Neural cell (in vitro differentiated cells): ENCODE results near the gene PTDSS2. TPM values are rescaled to one million over a fixed set of nuclear protein-coding genes. Genes with fewer than 3 reads are reported as not detected.

Experiments used
- H2AFZ ChIP-seq: fragments of 200-600, 300-800 bp; sonication (generic), shearing (Covaris generic); 2 replicates; pipeline ENCODE4 v1.6.0; 2014; ENCODE audit warnings: low read depth, mild to moderate bottlenecking, antibody characterized with exemption, low read length, moderate library complexity
- H3F3A ChIP-seq: fragments of 200-600 bp; shearing (Covaris generic); 2 replicates; pipeline ENCODE4 v1.6.1; 2016; ENCODE audit warnings: mild to moderate bottlenecking, moderate library complexity, mixed read lengths, antibody characterized with exemption, low read length; ENCODE audit not compliant: insufficient read depth, poor library complexity, severe bottlenecking
- H3K27ac ChIP-seq: fragments of 200-600, 300-800 bp; sonication (generic), shearing (Covaris generic); 2 replicates; pipeline ENCODE4 v1.5.1; 2014; ENCODE audit warnings: mild to moderate bottlenecking, low read length, moderate library complexity
- H3K27me3 ChIP-seq: fragments of 300-800, 200-600 bp; sonication (generic), shearing (Covaris generic); 2 replicates; pipeline ENCODE4 v1.6.0; 2014; ENCODE audit warnings: mild to moderate bottlenecking, low read depth, low read length, moderate library complexity; ENCODE audit not compliant: insufficient read depth
- H3K36me3 ChIP-seq: fragments of 300-800, 200-600 bp; sonication (generic), shearing (Covaris generic); 2 replicates; pipeline ENCODE4 v1.5.1; 2014; ENCODE audit warnings: mild to moderate bottlenecking, antibody characterized with exemption, low read length, moderate library complexity; ENCODE audit not compliant: insufficient read depth
- H3K4me2 ChIP-seq: fragments of 300-800, 200-600 bp; sonication (generic), shearing (Covaris generic); 2 replicates; pipeline ENCODE4 v1.6.0; 2014; ENCODE audit warnings: mild to moderate bottlenecking, low read length
- H3K4me3 ChIP-seq: fragments of 300-800, 200-600 bp; sonication (generic), shearing (Covaris generic); 2 replicates; pipeline ENCODE4 v1.5.1; 2014; ENCODE audit warnings: mild to moderate bottlenecking, low read length, moderate library complexity
- H3K79me2 ChIP-seq: fragments of 200-600 bp; shearing (Covaris generic); replicated peaks from 2 replicates; pipeline ENCODE4 v1.6.0; 2014; ENCODE audit warnings: mild to moderate bottlenecking, low read length, moderate library complexity; ENCODE audit not compliant: insufficient read depth
- H3K9ac ChIP-seq: fragments of 300-800, 200-600 bp; sonication (generic), shearing (Covaris generic); 2 replicates; pipeline ENCODE4 v1.6.1; 2016; ENCODE audit warnings: mild to moderate bottlenecking, low read length, mixed read lengths
- H3K9me2 ChIP-seq: fragments of 200-600 bp; shearing (Covaris generic); 2 replicates; pipeline ENCODE4 v1.6.1; 2016; ENCODE audit warnings: mild to moderate bottlenecking, low read length, mixed read lengths; ENCODE audit not compliant: insufficient read depth
- H3K9me3 ChIP-seq: fragments of 200-600, 300-800 bp; sonication (generic), shearing (Covaris generic); 2 replicates; pipeline ENCODE4 v1.6.1; 2016; ENCODE audit warnings: mild to moderate bottlenecking, mixed run types, low read length, moderate library complexity, mixed read lengths
- H4K20me1 ChIP-seq: fragments of 200-600 bp; shearing (Covaris generic); 2 replicates; pipeline ENCODE4 v1.6.1; 2016; ENCODE audit warnings: mild to moderate bottlenecking, mixed run types; ENCODE audit not compliant: insufficient read depth
- CTCF ChIP-seq: fragments of 450-650 bp; IDR thresholded peaks from 2 replicates; pipeline ENCODE4 v1.5.1; 2014; ENCODE audit warnings: antibody characterized with exemption, mild to moderate bottlenecking, moderate library complexity; ENCODE audit not compliant: poor library complexity, severe bottlenecking
- EP300 ChIP-seq: fragments of 450-650 bp; conservative IDR thresholded peaks from 2 replicates; pipeline ENCODE4 v1.6.1; 2014; ENCODE audit warnings: antibody characterized with exemption, mild to moderate bottlenecking, moderate library complexity; ENCODE audit not compliant: poor library complexity, severe bottlenecking
- EZH2 ChIP-seq: fragments of 200-600, 300-800 bp; shearing (Covaris generic), sonication (generic); IDR thresholded peaks from 2 replicates; pipeline ENCODE4 v1.6.1; 2014; ENCODE audit warnings: antibody characterized with exemption, low read length, borderline replicate concordance, mild to moderate bottlenecking; ENCODE audit not compliant: insufficient read depth, poor library complexity, severe bottlenecking
- MXI1 ChIP-seq: fragments of 450-650 bp; conservative IDR thresholded peaks from 2 replicates; pipeline ENCODE4 v1.6.1; 2014; ENCODE audit warnings: antibody characterized with exemption, mild to moderate bottlenecking; ENCODE audit not compliant: poor library complexity, severe bottlenecking
- POLR2AphosphoS5 ChIP-seq: IDR thresholded peaks from 2 replicates; pipeline ENCODE4 v1.6.1; 2012
- RAD21 ChIP-seq: fragments of 450-650 bp; conservative IDR thresholded peaks from 2 replicates; pipeline ENCODE4 v1.6.1; 2014; ENCODE audit warnings: antibody characterized with exemption, mild to moderate bottlenecking, moderate library complexity
- REST ChIP-seq: IDR thresholded peaks from 2 replicates; pipeline ENCODE4 v1.6.1; 2012; ENCODE audit warnings: borderline replicate concordance
- SMC3 ChIP-seq: fragments of 450-650 bp; conservative IDR thresholded peaks from 2 replicates; pipeline ENCODE4 v1.6.1; 2014; ENCODE audit warnings: antibody characterized with exemption, mild to moderate bottlenecking, moderate library complexity; ENCODE audit not compliant: poor library complexity
- TAF1 ChIP-seq: IDR thresholded peaks from 2 replicates; pipeline ENCODE4 v1.6.1; 2012; ENCODE audit warnings: low read depth
- polyA plus RNA-seq: library from polyadenylated mRNA; depleted of rRNA; stranded (reverse); fragments of >200 nt; gene quantifications from 2 replicates; pipeline ENCODE4 v1.2.3, GENCODE V29; 2014

The PTDSS2 gene
- polyA plus RNA-seq, 1 donor from 2014 or later, result 54.3 TPM

GRCh38 chr11:405954-406795 lies 43.9 kb upstream of the PTDSS2 start:
- no peak overlapping the region for H2AFZ ChIP-seq

GRCh38 chr11:406796-407650 lies 43.1 kb upstream of the PTDSS2 start:
- TF ChIP-seq REST (no peak), RAD21 (no peak), EP300 (no peak), POLR2AphosphoS5 (no peak), TAF1 (no peak), EZH2 (no peak), SMC3 (no peak)
- H3K9me2 ChIP-seq, result no peaks in the 10 kb centered on the region
- no peaks in the 10 kb centered on the region for H3K27me3 ChIP-seq
- no peaks in the 10 kb centered on the region for H4K20me1 ChIP-seq
- H3F3A ChIP-seq, result no peaks in the 10 kb centered on the region
- H3K79me2 ChIP-seq, result no peaks in the 10 kb centered on the region
- no peak overlapping the region for H3K27ac ChIP-seq
- no peak overlapping the region for H3K9ac ChIP-seq
- no peak overlapping the region for H2AFZ ChIP-seq
- H3K4me3 ChIP-seq, result no peak overlapping the region
- H3K36me3 ChIP-seq, result no peaks in the 10 kb centered on the region
- H3K9me3 ChIP-seq, result no peaks in the 10 kb centered on the region
- no peak overlapping the region for H3K4me2 ChIP-seq

More at GRCh38 chr11:405954-406795, 43.9 kb upstream of the PTDSS2 start:
- no peaks in the 10 kb centered on the region for H4K20me1 ChIP-seq
- no peak overlapping the region for H3K27ac ChIP-seq
- H3K27me3 ChIP-seq, result no peaks in the 10 kb centered on the region
- no peaks in the 10 kb centered on the region for H3K9me3 ChIP-seq
- H3K4me3 ChIP-seq, result no peak overlapping the region
- H3K9ac ChIP-seq, result no peak overlapping the region
- H3F3A ChIP-seq, result no peaks in the 10 kb centered on the region
- TF ChIP-seq RAD21, result no peak
- no peak for TF ChIP-seq CTCF
- TF ChIP-seq MXI1, result no peak
- no peaks in the 10 kb centered on the region for H3K9me2 ChIP-seq
- no peaks in the 10 kb centered on the region for H3K36me3 ChIP-seq
- H3K79me2 ChIP-seq, result no peaks in the 10 kb centered on the region
- H3K4me2 ChIP-seq, result no peak overlapping the region
